Dendritic cell treated with granulocyte-macrophage colony-stimulating factor and Interleukin-4, amounts not matched to agents 40 ng/mL and 50 ng/mL, for 4 days (primary cell): Measurements from ENCODE around the gene CCDC74B.
"Not testable (repeated sequence)": the region's sequence is repeated elsewhere in the genome, so short reads cannot be mapped to it uniquely, and the experiment has no call there.

Source experiments
- H3K27ac Mint-ChIP-seq: one replicate; pipeline ENCODE4 v1.8.0; 2022; ENCODE audit warnings: mild to moderate bottlenecking, mixed read lengths
- H3K27me3 Mint-ChIP-seq: one replicate; pipeline ENCODE4 v1.8.0; 2022; ENCODE audit warnings: mild to moderate bottlenecking, mixed read lengths
- H3K36me3 Mint-ChIP-seq: one replicate; pipeline ENCODE4 v1.8.0; 2022; ENCODE audit warnings: low read depth, mixed read lengths
- H3K4me1 Mint-ChIP-seq: one replicate; pipeline ENCODE4 v1.8.0; 2022; ENCODE audit warnings: low read depth, mixed read lengths
- H3K4me3 Mint-ChIP-seq: one replicate; pipeline ENCODE4 v1.8.0; 2022; ENCODE audit warnings: mild to moderate bottlenecking, moderate library complexity, mixed read lengths
- H3K9me3 Mint-ChIP-seq: one replicate; pipeline ENCODE4 v1.8.0; 2022; ENCODE audit warnings: mixed read lengths
- intact Hi-C: fragments of 100-400 bp; cut with micrococcal nuclease; formaldehyde crosslinking; loops from one replicate; pipeline ENCODE4 v1.15.0; 2022

Gene CCDC74B

DNA sequence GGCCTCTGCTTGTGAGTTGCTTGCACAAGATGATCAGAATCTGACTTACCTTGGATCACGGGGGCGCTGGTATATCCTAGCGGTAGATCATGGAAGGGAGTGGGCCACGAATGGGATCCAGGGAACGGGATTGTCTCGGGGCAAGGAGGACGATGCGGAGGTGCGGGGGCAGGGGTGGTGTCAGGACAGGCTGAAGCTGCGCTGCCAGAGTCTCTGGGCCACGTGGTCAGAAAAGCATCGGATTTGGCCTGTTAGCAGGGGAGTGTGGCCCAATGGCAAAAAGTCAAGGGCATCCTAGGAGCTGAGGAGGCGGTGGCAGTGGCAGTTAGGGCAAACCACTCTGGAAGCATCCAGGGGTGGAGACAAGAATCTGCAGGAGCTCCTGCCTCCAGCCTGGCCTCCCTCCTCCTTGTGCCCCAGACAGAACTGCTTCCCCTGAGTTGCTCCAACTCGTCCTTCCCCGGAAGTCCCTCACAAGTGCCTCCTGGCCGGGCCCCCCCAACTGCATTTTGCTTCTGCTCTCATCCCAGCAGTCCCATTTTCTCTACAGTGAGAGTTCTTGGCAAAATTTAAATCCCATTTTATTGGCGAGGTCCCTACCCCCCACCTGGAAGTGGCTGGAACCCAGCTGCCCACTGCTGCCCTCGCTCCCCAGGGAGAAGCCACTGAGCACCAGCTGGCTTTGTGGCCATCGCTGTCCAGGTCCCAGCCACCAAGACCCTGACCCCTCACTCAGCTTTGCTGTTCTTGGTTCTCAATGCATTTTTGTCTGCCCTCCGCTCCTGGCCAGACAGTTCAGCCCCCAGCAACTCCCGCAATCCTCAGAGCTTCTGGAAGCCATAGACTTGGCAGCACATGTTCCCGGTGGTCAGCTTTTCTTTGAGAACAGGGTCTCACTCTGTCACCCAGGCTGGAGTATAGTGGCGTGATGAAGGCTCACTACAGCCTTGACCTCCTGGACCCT lies 5.6 kb upstream of the CCDC74B start:
- Mint-ChIP-seq H3K4me3 (no peak overlapping the region), H3K9me3 (no peaks in the 10 kb centered on the region), H3K27ac (no peak overlapping the region), H3K4me1 (no peaks in the 10 kb centered on the region), H3K27me3 (peaks cover 19% of the 10 kb centered on the region), H3K36me3 (peaks cover 46% of the 10 kb centered on the region)
- intact Hi-C loops: no loop called here

DNA sequence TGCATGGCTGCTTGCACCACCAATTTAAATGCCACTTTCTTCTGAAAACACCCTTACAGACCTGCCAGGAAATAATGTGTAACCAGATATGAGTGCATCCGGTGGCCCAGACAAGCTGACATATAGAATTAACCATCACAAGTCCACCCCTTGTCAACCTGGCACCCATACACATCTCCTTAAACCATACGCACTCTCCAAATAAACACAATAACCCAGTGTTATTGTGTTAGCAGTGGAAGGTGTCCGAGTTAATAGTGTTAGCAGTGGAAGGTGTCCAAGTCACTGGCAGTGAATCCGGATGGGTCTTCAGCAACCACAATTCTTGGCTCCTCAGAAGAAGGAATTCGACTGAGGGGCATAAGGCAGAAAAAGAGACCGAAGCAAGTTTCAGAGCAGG lies 3.6 kb upstream of the CCDC74B start:
- H3K9me3 Mint-ChIP-seq, H3K27ac Mint-ChIP-seq, intact Hi-C loops, H3K4me1 Mint-ChIP-seq, H3K4me3 Mint-ChIP-seq: not testable (repeated sequence)
- peaks cover 26% of the 10 kb centered on the region for H3K36me3 Mint-ChIP-seq
- peaks cover 36% of the 10 kb centered on the region for H3K27me3 Mint-ChIP-seq

- H3K36me3 Mint-ChIP-seq, H3K4me1 Mint-ChIP-seq, intact Hi-C loops, H3K27ac Mint-ChIP-seq, H3K9me3 Mint-ChIP-seq, H3K4me3 Mint-ChIP-seq: not testable (repeated sequence)
- H3K27me3 Mint-ChIP-seq: peaks cover 48% of the 10 kb centered on the region
Observed at GRCh38 chr2:130143266-130144039, 1.5 kb downstream of the CCDC74B start.

GRCh38 chr2:130142396-130143265 lies 2.3 kb downstream of the CCDC74B start:
- intact Hi-C loops, H3K9me3 Mint-ChIP-seq, H3K4me3 Mint-ChIP-seq, H3K27ac Mint-ChIP-seq, H3K4me1 Mint-ChIP-seq, H3K36me3 Mint-ChIP-seq: not testable (repeated sequence)
- peaks cover 48% of the 10 kb centered on the region for H3K27me3 Mint-ChIP-seq

DNA sequence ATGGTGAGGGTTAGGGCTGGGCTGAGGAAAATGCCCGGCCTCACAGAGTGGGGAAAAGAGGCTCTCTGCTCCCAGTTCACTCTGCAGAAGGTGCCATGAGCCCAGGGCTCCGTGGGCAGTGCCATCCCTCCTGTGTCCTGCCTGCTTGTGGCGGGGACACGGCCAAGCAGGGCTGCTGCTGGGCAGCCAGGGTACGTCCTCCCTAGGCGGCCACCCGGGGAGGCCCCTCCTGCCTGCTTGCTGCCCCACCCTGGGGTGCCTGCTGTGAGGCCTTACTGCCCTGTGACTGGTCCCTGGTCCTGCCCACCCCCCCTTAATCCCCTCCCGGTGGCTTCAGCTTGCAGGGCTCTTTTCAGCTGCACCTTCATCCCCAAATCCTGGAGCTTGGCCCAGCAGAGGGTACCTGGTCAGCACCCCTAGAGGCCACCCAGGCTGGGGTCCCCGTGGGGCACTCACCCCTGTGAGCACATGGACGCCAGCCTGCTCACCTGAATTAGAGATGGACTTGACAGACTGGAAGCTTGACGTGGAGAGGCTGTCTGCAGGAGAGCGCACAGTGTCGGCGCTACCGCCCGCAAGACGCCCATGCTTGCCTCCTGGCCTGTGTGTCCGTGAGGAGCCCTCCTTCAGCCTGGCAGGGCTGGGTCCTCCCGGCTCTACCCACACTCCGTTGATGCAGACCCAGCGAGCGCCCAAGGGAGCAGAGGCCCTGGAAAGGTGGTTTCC lies 3.1 kb downstream of the CCDC74B start:
- peaks cover 41% of the 10 kb centered on the region for H3K27me3 Mint-ChIP-seq
- H3K36me3 Mint-ChIP-seq, H3K4me1 Mint-ChIP-seq, H3K27ac Mint-ChIP-seq, H3K9me3 Mint-ChIP-seq, intact Hi-C loops, H3K4me3 Mint-ChIP-seq: not testable (repeated sequence)

- not testable (repeated sequence) for H3K4me3 Mint-ChIP-seq
Observed at GRCh38 chr2:130141002-130141401, 3.9 kb downstream of the CCDC74B start.

GRCh38 chr2:130140516-130140915 lies 4.4 kb downstream of the CCDC74B start:
- H3K27ac Mint-ChIP-seq, H3K4me3 Mint-ChIP-seq, H3K4me1 Mint-ChIP-seq, H3K36me3 Mint-ChIP-seq, intact Hi-C loops, H3K9me3 Mint-ChIP-seq: not testable (repeated sequence)
- peaks cover 30% of the 10 kb centered on the region for H3K27me3 Mint-ChIP-seq

More at GRCh38 chr2:130141002-130141401, 3.9 kb downstream of the CCDC74B start:
- peaks cover 33% of the 10 kb centered on the region for H3K27me3 Mint-ChIP-seq
- intact Hi-C loops, H3K4me1 Mint-ChIP-seq, H3K9me3 Mint-ChIP-seq, H3K36me3 Mint-ChIP-seq, H3K27ac Mint-ChIP-seq: not testable (repeated sequence)

DNA sequence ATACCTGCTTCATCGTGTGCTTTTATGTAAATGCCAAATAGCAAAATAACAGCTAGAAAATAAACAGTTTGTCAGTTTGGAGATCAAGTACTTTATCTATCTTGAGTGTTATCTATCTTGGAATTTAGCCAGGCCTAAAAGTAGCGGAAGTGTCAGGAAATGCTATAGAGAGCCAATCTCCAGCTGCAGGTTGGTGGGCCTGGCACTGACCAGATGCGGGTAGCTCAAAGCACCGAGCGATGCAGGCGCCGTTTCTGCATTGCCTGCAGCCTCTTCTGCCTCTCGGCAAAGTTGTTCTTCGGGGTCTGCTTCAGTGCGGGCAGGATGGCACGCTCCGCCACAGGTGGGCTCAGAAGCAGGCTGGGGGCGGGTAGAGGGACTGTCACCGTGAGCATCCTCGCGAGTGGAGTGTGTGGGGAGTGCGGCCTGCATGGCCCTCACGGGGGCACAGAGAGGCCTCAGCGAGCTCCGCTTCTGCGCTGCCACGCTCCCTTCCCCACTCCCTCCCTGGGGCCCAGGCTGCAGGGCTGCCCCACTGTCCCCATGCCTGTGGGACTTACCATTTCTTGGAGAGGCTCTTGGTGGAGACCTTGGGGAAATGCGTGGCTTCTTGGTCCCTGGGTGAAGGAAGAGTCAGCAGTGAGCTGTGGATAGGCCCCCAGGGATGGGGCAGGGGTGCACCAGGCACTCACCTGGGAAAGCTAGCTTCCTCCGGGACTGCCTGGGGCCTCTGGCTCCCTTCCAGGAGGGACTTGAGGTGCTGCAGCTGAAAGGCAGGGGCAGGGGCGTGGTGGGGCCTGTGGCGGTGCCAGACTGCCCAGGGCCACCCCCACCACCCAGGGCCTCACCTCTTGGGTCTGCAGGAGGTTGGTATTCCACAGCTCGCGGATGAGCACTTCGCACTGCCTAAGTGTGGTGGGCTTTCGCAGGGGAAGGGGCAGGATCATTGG lies 5.3 kb downstream of the CCDC74B start:
- H3K4me3 Mint-ChIP-seq, H3K9me3 Mint-ChIP-seq, H3K36me3 Mint-ChIP-seq, intact Hi-C loops, H3K27ac Mint-ChIP-seq, H3K4me1 Mint-ChIP-seq: not testable (repeated sequence)
- H3K27me3 Mint-ChIP-seq: peaks cover 22% of the 10 kb centered on the region

DNA sequence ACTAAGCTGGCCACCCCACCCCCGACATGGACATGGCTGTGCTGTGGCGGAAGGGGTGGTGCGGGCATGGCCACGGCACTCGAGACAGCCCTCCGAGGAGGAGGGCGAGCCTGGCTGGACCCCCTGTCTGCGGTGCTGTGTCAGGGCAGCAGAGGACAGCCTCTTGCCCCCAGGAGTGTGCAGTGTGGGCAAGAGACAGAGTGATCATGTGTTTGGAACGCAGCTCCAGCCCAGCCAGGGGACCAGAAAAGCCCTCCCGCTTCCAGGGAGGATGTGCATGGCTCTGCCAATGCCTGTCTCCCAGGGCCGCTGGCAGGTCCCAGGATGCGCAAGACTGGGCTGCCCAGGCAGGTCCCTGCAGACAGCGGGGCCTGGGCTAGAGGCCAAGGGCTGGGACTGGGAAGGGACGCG lies 6.1 kb downstream of the CCDC74B start:
- H3K4me3 Mint-ChIP-seq, H3K27ac Mint-ChIP-seq, H3K4me1 Mint-ChIP-seq, intact Hi-C loops, H3K9me3 Mint-ChIP-seq, H3K36me3 Mint-ChIP-seq: not testable (repeated sequence)
- peaks cover 16% of the 10 kb centered on the region for H3K27me3 Mint-ChIP-seq

- H3K27ac Mint-ChIP-seq, H3K9me3 Mint-ChIP-seq, intact Hi-C loops, H3K36me3 Mint-ChIP-seq, H3K4me3 Mint-ChIP-seq, H3K4me1 Mint-ChIP-seq: not testable (repeated sequence)
- peaks cover 12% of the 10 kb centered on the region for H3K27me3 Mint-ChIP-seq
Observed at GRCh38 chr2:130138326-130138725, 6.6 kb downstream of the CCDC74B start.

- H3K36me3 Mint-ChIP-seq, H3K9me3 Mint-ChIP-seq, intact Hi-C loops, H3K27me3 Mint-ChIP-seq, H3K27ac Mint-ChIP-seq, H3K4me3 Mint-ChIP-seq, H3K4me1 Mint-ChIP-seq: not testable (repeated sequence)
Observed at GRCh38 chr2:130137118-130137517, 7.8 kb downstream of the CCDC74B start.

- H3K4me1 Mint-ChIP-seq, H3K36me3 Mint-ChIP-seq, H3K27me3 Mint-ChIP-seq, H3K4me3 Mint-ChIP-seq, H3K9me3 Mint-ChIP-seq, intact Hi-C loops, H3K27ac Mint-ChIP-seq: not testable (repeated sequence)
Observed at GRCh38 chr2:130136546-130136945, 8.4 kb downstream of the CCDC74B start.
